Peyer's patch (tissue), 4 donors: ENCODE measurements around the gene SCAF1. TPM values are rescaled to one million over a fixed set of nuclear protein-coding genes. Genes with fewer than 3 reads are reported as not detected.

Experiments used
- DNase-seq, 3 donors: peaks; one replicate each; pipeline ENCODE4 v3.0.0-alpha.2; 2017 to 2019
- H3K27ac ChIP-seq, 4 donors: fragments of 200-600 bp; sonication (generic); one replicate each; pipeline ENCODE4 v1.5.1; 2016 to 2019
- H3K27me3 ChIP-seq, 2 donors: fragments of 200-600 bp; sonication (generic); one replicate each; pipeline ENCODE4 v1.5.1; 2019
- H3K36me3 ChIP-seq, 3 donors: fragments of 200-600 bp; sonication (generic); one replicate each; pipeline ENCODE4 v1.5.1; 2016 to 2019
- H3K4me1 ChIP-seq, 4 donors: fragments of 200-600 bp; sonication (generic); one replicate each; pipeline ENCODE4 v1.5.1; 2016 to 2019
- H3K4me3 ChIP-seq, 4 donors: fragments of 200-600 bp; sonication (generic); 1 replicate in 3 of 4; 2 replicates in 1 of 4; pipeline ENCODE4 v1.5.1; 2016 to 2019; ENCODE audit warnings: mild to moderate bottlenecking in 1 of 4
- H3K9me3 ChIP-seq, 4 donors: fragments of 200-600 bp; sonication (generic); one replicate each; pipeline ENCODE4 v1.5.1; 2016 to 2019; ENCODE audit warnings: mild to moderate bottlenecking in 1 of 4
- POLR2A ChIP-seq, 2 donors: fragments of 450-650 bp; IDR thresholded peaks; one replicate each; pipeline ENCODE4 v1.5.1; 2017; ENCODE audit warnings: antibody characterized with exemption in 2 of 2, mild to moderate bottlenecking in 2 of 2, moderate library complexity in 2 of 2
- total RNA-seq, 4 donors: library from RNA; depleted of rRNA; stranded (reverse); fragments of >200 nt; gene quantifications; one replicate each; pipeline ENCODE4 v1.1.0, GENCODE V29; 2016
- TF ChIP-seq, protein P1 (sequence below), 6 experiments: fragments of 450-650 bp in 4 of 6; fragments of 200-600 bp in 2 of 6; sonication (generic) in 1 of 6; IDR thresholded peaks; one replicate each; pipeline ENCODE4 v1.5.1; 2017 to 2019; ENCODE audit warnings: antibody characterized with exemption in 6 of 6, mild to moderate bottlenecking in 3 of 6, moderate library complexity in 1 of 6

Gene SCAF1, protein sequence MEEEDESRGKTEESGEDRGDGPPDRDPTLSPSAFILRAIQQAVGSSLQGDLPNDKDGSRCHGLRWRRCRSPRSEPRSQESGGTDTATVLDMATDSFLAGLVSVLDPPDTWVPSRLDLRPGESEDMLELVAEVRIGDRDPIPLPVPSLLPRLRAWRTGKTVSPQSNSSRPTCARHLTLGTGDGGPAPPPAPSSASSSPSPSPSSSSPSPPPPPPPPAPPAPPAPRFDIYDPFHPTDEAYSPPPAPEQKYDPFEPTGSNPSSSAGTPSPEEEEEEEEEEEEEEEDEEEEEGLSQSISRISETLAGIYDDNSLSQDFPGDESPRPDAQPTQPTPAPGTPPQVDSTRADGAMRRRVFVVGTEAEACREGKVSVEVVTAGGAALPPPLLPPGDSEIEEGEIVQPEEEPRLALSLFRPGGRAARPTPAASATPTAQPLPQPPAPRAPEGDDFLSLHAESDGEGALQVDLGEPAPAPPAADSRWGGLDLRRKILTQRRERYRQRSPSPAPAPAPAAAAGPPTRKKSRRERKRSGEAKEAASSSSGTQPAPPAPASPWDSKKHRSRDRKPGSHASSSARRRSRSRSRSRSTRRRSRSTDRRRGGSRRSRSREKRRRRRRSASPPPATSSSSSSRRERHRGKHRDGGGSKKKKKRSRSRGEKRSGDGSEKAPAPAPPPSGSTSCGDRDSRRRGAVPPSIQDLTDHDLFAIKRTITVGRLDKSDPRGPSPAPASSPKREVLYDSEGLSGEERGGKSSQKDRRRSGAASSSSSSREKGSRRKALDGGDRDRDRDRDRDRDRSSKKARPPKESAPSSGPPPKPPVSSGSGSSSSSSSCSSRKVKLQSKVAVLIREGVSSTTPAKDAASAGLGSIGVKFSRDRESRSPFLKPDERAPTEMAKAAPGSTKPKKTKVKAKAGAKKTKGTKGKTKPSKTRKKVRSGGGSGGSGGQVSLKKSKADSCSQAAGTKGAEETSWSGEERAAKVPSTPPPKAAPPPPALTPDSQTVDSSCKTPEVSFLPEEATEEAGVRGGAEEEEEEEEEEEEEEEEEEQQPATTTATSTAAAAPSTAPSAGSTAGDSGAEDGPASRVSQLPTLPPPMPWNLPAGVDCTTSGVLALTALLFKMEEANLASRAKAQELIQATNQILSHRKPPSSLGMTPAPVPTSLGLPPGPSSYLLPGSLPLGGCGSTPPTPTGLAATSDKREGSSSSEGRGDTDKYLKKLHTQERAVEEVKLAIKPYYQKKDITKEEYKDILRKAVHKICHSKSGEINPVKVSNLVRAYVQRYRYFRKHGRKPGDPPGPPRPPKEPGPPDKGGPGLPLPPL
- total RNA-seq: 10 to 100 TPM; 25.2 to 49.8 (median 44.0) TPM

DNA sequence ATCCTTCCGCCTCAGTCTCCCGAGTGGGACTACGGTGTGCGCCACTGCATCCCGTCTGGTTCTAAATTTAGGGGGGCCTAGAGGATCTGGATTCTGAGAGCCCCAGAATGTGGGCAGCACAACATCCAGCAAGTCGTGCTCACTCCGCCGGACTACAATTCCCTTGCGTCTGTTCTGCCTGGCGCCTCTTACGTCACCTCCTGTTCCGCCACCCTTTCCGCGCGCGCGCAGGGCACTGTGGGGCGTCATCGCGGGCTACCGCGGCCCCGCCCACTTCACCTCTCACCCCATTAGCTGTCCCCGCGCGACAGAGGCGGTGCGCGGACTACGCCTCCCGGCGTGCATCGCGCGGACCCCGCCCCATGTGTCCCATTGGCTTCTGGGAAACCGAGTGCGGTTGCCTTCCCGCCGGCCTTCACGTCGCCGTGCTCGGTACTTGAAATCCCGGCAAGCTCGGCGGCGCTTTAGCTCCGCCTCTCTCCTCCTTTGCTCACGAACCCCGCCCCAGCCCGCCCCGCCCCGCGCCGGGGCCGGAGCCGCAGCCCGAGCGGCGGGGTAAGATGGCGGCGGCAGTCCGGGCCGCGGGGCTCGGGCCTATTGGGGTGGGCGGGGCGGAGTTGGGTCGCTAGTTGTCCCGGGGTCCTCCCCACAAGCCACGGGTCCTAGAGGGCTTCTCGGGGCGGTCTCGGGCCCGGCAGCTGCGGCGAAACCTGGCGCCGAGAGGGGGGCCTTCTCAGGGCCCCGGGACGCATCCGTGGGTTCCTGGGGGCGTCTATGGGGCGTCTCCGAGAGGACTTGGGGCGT lies at the start of gene SCAF1:
SCAF1 (plus strand) TSS at position 522 of the 804 bp plus-strand sequence. CDS start 2,818 bp downstream, outside the sequence.
- no peaks in the 10 kb centered on the region for H3K27me3 ChIP-seq
- peak; percentile 99 to 100 (median 99) for DNase-seq
- peak; percentile 88 to 99 for TF ChIP-seq POLR2A (IDR thresholded peaks at IDR 0.05)
- TF ChIP-seq, protein P1, sequence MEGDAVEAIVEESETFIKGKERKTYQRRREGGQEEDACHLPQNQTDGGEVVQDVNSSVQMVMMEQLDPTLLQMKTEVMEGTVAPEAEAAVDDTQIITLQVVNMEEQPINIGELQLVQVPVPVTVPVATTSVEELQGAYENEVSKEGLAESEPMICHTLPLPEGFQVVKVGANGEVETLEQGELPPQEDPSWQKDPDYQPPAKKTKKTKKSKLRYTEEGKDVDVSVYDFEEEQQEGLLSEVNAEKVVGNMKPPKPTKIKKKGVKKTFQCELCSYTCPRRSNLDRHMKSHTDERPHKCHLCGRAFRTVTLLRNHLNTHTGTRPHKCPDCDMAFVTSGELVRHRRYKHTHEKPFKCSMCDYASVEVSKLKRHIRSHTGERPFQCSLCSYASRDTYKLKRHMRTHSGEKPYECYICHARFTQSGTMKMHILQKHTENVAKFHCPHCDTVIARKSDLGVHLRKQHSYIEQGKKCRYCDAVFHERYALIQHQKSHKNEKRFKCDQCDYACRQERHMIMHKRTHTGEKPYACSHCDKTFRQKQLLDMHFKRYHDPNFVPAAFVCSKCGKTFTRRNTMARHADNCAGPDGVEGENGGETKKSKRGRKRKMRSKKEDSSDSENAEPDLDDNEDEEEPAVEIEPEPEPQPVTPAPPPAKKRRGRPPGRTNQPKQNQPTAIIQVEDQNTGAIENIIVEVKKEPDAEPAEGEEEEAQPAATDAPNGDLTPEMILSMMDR (IDR thresholded peaks at IDR 0.05): no peak
- peak within 1 kb of the TSS; percentile 66 to 97 (median 83) for H3K4me3 ChIP-seq
- peaks cover 0 to 22% (median 0%) of the 10 kb centered on the region in 3 donors for H3K36me3 ChIP-seq
- H3K4me1 ChIP-seq: peaks cover 0 to 36% (median 0%) of the 10 kb centered on the region in 4 donors
- H3K9me3 ChIP-seq: no peaks in the 10 kb centered on the region
- H3K27ac ChIP-seq: peak within 1 kb of the TSS; percentile 85 to 98 (median 96)

GRCh38 chr19:49592486-49593232 lies 49.4 kb upstream of the SCAF1 start:
- Histone ChIP-seq H3K27ac (peak overlapping the region; percentile 87 to 99 (median 93)), H3K36me3 (peaks cover 0 to 37% (median 0%) of the 10 kb centered on the region in 3 donors), H3K9me3 (no peaks in the 10 kb centered on the region), H3K4me3 (peak overlapping the region; percentile 74 to 99 (median 86)), H3K27me3 (no peaks in the 10 kb centered on the region), H3K4me1 (peaks cover 0 to 17% (median 7%) of the 10 kb centered on the region in 4 donors)
- DNase-seq: no peak
- TF ChIP-seq, protein P1 (IDR thresholded peaks at IDR 0.05): no peak
- TF ChIP-seq POLR2A (IDR thresholded peaks at IDR 0.05): no peak

DNA sequence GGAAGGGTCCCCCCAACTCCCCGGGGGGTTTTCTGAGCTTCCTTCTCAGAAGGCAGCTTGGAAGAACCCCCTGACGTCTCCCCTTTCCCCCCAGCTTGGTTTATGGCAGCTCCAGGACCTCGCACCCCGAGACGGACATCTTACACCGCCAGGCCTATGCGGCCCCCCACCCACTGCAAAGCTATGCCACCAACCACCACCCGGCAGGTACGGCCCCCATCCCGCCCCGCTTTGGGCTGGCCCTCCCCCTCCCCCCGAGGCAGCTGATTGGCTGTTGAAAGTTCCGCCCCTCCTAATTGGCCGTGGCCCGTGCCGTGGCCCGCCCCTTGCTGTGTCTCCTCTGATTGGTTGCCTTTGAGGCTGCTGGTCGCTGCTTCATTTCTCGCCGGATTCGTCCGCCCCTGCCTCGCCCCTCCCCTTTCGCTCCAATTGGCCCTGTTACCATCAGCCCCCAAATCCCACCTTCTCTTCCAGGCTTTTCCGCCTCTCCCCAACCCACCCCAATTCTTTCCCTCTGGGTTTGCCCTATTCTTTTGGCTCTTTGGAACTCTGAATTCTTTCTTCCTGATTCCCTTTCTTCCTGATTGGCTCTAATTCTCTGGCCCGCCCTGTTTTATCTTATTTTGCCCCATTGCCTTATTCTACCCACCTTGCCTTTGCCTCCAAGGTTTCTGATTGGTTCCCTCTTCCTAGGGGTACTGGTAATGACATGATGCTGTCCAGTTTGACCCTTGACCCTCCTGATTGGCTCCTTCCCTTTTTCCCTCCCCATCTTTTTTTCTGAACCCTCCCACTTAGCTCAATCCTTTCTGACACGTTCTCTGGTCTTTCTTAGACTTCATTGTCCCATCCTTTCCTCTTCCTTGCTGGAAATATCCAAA lies 48.5 kb upstream of the SCAF1 start:
- no peaks in the 10 kb centered on the region for H3K9me3 ChIP-seq
- H3K27me3 ChIP-seq: no peaks in the 10 kb centered on the region
- peaks cover 0 to 17% (median 7%) of the 10 kb centered on the region in 4 donors for H3K4me1 ChIP-seq
- TF ChIP-seq, protein P1 (IDR thresholded peaks at IDR 0.05): peak in 1 of 6 experiments; percentile 0
- no peak for TF ChIP-seq POLR2A (IDR thresholded peaks at IDR 0.05)
- DNase-seq: peak; percentile 93 to 97 (median 95)
- H3K4me3 ChIP-seq: peak overlapping the region; percentile 74 to 99 (median 86)
- peak overlapping the region; percentile 87 to 99 (median 93) for H3K27ac ChIP-seq
- H3K36me3 ChIP-seq: peaks cover 0 to 46% (median 0%) of the 10 kb centered on the region in 3 donors
